ENCODE data around the gene RBMS3.

GRCh38 chr3:29283231-29284119 is 2.6 kb downstream of the RBMS3 start:
- TF ChIP-seq CTCF (IDR thresholded peaks at IDR 0.05) (no peak), POLR2A (IDR thresholded peaks at IDR 0.05) (no peak)
